ENCODE results near the gene ANO7.

ANO7 gene

GRCh38 chr2:241258505-241259280 is 70.2 kb downstream of the ANO7 start:
- no peak for DNase-seq

- no peak for DNase-seq
Measured at GRCh38 chr2:241260911-241261310, 72.4 kb downstream of the ANO7 start.

- DNase-seq, result no peak
Measured at GRCh38 chr2:241261628-241262027, 73.2 kb downstream of the ANO7 start.

GRCh38 chr2:241263061-241263460 is 74.6 kb downstream of the ANO7 start:
- no peak for DNase-seq

GRCh38 chr2:241265506-241265905 is 77.0 kb downstream of the ANO7 start:
- no peak for DNase-seq

- no peak for DNase-seq
Measured at GRCh38 chr2:241267249-241268067, 79.0 kb downstream of the ANO7 start.

GRCh38 chr2:241268306-241268705 is 79.8 kb downstream of the ANO7 start:
- no peak for DNase-seq

GRCh38 chr2:241268716-241269445 is 80.4 kb downstream of the ANO7 start:
- DNase-seq, result no peak

- no peak for DNase-seq
Measured at GRCh38 chr2:241269707-241270520, 81.4 kb downstream of the ANO7 start.

GRCh38 chr2:241270531-241270930 is 82.1 kb downstream of the ANO7 start:
- DNase-seq, result no peak

- no peak for DNase-seq
Measured at GRCh38 chr2:241271706-241272302, 83.3 kb downstream of the ANO7 start.

GRCh38 chr2:241272303-241273209 is 84.1 kb downstream of the ANO7 start:
- no peak for DNase-seq

- DNase-seq, result no peak
Measured at GRCh38 chr2:241273210-241274020, 84.9 kb downstream of the ANO7 start.

- no peak for DNase-seq
Measured at GRCh38 chr2:241274127-241274526, 85.7 kb downstream of the ANO7 start.
